HL-60/S4 (cell line): Measurements from ENCODE around the gene RBMS2.
"Not testable (repeated sequence)": the region's sequence is repeated elsewhere in the genome, so short reads cannot be mapped to it uniquely, and the experiment has no call there.

Experiments used
- in situ Hi-C: fragments of 300-500 bp; cut with MboI; formaldehyde crosslinking; loops from 2 replicates; pipeline ENCODE4 v1.14.3; 2022; ENCODE audit warnings: low sequenced_read_pairs

The RBMS2 gene

GRCh38 chr12:56521590-56522371 is at the start of gene RBMS2:
Gene RBMS2, plus strand, starts transcription at chr12:56521820. Its CDS starts 204 bp downstream, at chr12:56522024.
- in situ Hi-C loops, result loop anchor here (25.0 kb wide), 1 partner anchor 491 kb away; the partner anchor contains the start of genes TAC3 and ZBTB39

- in situ Hi-C loops, result no loop called here
Observed at GRCh38 chr12:56474389-56474788, 47.2 kb upstream of the RBMS2 start.

GRCh38 chr12:56476143-56476542 is 45.5 kb upstream of the RBMS2 start:
- in situ Hi-C loops, result no loop called here

GRCh38 chr12:56476972-56477432 is 44.6 kb upstream of the RBMS2 start:
- in situ Hi-C loops, result no loop called here

GRCh38 chr12:56477521-56478225 is 43.9 kb upstream of the RBMS2 start:
- in situ Hi-C loops, result no loop called here

GRCh38 chr12:56479625-56480024 is 42.0 kb upstream of the RBMS2 start:
- in situ Hi-C loops, result no loop called here

GRCh38 chr12:56484566-56484965 is 37.1 kb upstream of the RBMS2 start:
- in situ Hi-C loops, result no loop called here

- in situ Hi-C loops, result no loop called here
Observed at GRCh38 chr12:56486694-56487093, 34.9 kb upstream of the RBMS2 start.

- in situ Hi-C loops, result no loop called here
Observed at GRCh38 chr12:56487448-56488040, 34.1 kb upstream of the RBMS2 start.

GRCh38 chr12:56488041-56488955 is 33.3 kb upstream of the RBMS2 start, which contains the start of gene GLS2:
Gene GLS2, minus strand, starts transcription at chr12:56488161. Its CDS starts 43 bp downstream, at chr12:56488118.
- in situ Hi-C loops, result no loop called here

- in situ Hi-C loops, result no loop called here
Observed at GRCh38 chr12:56490360-56490759, 31.3 kb upstream of the RBMS2 start.

- in situ Hi-C loops, result not testable (repeated sequence)
Observed at GRCh38 chr12:56493409-56494105, 28.1 kb upstream of the RBMS2 start.

GRCh38 chr12:56494106-56494415 is 27.6 kb upstream of the RBMS2 start:
- in situ Hi-C loops, result not testable (repeated sequence)

- in situ Hi-C loops, result not testable (repeated sequence)
Observed at GRCh38 chr12:56494481-56494880, 27.1 kb upstream of the RBMS2 start.

GRCh38 chr12:56496704-56497103 is 24.9 kb upstream of the RBMS2 start:
- in situ Hi-C loops, result not testable (repeated sequence)

GRCh38 chr12:56498126-56498902 is 23.3 kb upstream of the RBMS2 start:
- in situ Hi-C loops, result not testable (repeated sequence)

GRCh38 chr12:56499452-56499851 is 22.2 kb upstream of the RBMS2 start:
- in situ Hi-C loops, result not testable (repeated sequence)

- in situ Hi-C loops, result loop anchor here (10.0 to 25.0 kb wide), 2 partner anchors 85 to 512 kb away; partner anchors contain the start of genes TAC3 and ZBTB39
Observed at GRCh38 chr12:56499879-56500278, 21.7 kb upstream of the RBMS2 start.

- in situ Hi-C loops, result loop anchor here (25.0 kb wide), 1 partner anchor 502 kb away; the partner anchor contains the start of genes TAC3 and ZBTB39
Observed at GRCh38 chr12:56510786-56511185, 10.8 kb upstream of the RBMS2 start.
